ENCODE results near the gene PGAP3.

DNA sequence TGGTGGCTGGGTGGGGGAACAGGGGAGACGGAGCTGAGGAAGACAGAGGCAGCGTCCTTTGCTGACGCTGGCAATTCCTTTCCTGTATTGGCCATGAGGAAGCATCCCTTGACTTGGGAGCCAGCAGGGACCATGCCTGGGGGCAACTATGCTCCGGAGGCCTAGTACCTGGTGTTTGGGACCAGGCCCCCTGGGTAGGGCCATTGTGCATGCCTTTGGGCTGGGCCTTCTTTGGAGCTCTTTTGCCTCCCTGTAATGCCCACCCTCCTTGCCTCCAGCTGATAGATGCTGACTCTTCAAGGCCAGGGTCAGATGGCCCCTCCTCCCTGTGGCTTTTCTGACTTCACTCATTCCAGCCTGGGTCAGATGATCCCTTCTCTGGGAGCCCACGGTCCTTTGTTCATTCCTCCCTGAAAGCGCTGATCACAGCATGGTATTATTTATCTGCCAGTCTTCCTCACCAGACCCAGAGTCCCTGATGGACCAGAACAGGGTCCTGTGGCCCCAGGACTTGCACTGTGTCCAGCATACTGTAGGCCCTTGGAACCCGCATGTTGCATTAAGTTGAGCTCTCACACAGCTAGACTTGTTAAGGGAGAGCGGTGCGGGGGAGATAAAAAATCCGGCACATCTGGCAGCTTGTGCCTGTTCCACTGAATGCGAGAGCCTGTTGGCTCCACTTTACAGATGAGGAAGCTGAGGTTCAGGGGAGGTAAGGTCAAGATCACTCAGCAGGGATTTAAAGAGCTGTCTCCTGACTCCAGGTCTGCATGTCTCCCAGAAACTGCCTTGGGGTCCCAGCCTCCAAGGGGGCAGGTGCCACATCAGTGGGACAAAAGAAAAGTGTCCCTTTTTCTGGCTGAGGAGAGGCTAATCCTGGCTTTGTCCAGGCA is 48.0 kb downstream of the PGAP3 start:
- TF ChIP-seq, protein P1, sequence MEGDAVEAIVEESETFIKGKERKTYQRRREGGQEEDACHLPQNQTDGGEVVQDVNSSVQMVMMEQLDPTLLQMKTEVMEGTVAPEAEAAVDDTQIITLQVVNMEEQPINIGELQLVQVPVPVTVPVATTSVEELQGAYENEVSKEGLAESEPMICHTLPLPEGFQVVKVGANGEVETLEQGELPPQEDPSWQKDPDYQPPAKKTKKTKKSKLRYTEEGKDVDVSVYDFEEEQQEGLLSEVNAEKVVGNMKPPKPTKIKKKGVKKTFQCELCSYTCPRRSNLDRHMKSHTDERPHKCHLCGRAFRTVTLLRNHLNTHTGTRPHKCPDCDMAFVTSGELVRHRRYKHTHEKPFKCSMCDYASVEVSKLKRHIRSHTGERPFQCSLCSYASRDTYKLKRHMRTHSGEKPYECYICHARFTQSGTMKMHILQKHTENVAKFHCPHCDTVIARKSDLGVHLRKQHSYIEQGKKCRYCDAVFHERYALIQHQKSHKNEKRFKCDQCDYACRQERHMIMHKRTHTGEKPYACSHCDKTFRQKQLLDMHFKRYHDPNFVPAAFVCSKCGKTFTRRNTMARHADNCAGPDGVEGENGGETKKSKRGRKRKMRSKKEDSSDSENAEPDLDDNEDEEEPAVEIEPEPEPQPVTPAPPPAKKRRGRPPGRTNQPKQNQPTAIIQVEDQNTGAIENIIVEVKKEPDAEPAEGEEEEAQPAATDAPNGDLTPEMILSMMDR (conservative IDR thresholded peaks at IDR 0.05; ENCODE audit: low read length) = no peak
- no peak for TF ChIP-seq EZH2phosphoT487 (IDR thresholded peaks at IDR 0.05; ENCODE audit: borderline replicate concordance)

All from Loucy (cell line).